Ramos (cell line): ENCODE measurements around the gene FKBP9.
"Not testable (repeated sequence)": the region's sequence is repeated elsewhere in the genome, so short reads cannot be mapped to it uniquely, and the experiment has no call there.

Experiments
- in situ Hi-C: fragments of 300-500 bp; cut with MboI; formaldehyde crosslinking; loops from one replicate; pipeline ENCODE4 v1.14.3; 2022; ENCODE audit warnings: low sequenced_read_pairs; ENCODE audit not compliant: unreplicated experiment

Gene FKBP9

GRCh38 chr7:33003111-33003510 is 45.9 kb downstream of the FKBP9 start:
- in situ Hi-C loops = not testable (repeated sequence)

- in situ Hi-C loops = not testable (repeated sequence)
These were observed 46.9 kb downstream of the FKBP9 start for GRCh38 chr7:33004104-33004616.

DNA sequence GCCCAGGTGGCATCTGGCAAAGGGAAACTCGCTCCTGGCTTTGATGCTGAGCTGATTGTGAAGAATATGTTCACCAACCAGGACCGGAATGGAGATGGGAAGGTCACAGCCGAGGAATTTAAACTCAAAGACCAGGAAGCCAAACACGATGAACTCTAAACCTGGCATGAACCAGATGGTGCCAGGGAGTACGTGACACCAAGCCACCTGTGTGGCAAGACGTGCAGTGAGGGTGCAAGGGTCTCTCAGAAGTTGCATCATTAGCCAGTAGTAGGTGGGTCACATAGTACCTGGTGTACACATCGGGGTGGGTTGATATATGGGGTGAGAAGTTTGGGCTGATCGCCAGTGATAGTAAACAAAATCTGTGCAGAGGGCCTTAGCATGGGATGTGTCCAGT is 48.0 kb downstream of the FKBP9 start:
- in situ Hi-C loops = not testable (repeated sequence)

- in situ Hi-C loops = not testable (repeated sequence)
These were observed 48.5 kb downstream of the FKBP9 start for GRCh38 chr7:33005690-33006089.

DNA sequence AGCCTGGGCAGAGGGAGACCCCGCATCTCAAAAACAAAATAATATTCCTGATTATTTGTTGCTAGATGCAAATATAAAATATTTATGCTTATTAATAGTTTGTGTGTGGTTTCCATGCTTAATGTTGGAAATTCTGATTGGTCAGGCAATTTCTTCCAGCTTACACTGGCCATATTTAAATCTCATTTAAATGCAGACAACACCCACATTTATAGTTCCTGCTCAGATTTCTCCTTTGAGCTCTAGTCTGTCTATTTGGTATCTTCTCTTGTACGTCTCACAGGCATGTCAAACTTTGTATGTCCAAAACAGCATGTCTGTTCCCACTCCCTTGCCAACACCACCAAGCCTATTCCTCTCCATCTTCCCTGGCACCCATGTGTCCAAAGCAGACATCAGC is 52.5 kb downstream of the FKBP9 start:
- in situ Hi-C loops = no loop called here

- in situ Hi-C loops = no loop called here
These were observed 55.1 kb downstream of the FKBP9 start for GRCh38 chr7:33012364-33012763.

- in situ Hi-C loops = no loop called here
These were observed 67.0 kb downstream of the FKBP9 start for GRCh38 chr7:33024189-33024757.

- in situ Hi-C loops = no loop called here
These were observed 78.5 kb downstream of the FKBP9 start for GRCh38 chr7:33035776-33036175.

GRCh38 chr7:33038639-33039038 is 81.4 kb downstream of the FKBP9 start:
- in situ Hi-C loops = no loop called here

- in situ Hi-C loops = no loop called here
These were observed 82.1 kb downstream of the FKBP9 start for GRCh38 chr7:33039257-33039902.

GRCh38 chr7:33039903-33040292 is 82.7 kb downstream of the FKBP9 start:
- in situ Hi-C loops = no loop called here

- in situ Hi-C loops = no loop called here
These were observed 83.7 kb downstream of the FKBP9 start for GRCh38 chr7:33040803-33041516.

DNA sequence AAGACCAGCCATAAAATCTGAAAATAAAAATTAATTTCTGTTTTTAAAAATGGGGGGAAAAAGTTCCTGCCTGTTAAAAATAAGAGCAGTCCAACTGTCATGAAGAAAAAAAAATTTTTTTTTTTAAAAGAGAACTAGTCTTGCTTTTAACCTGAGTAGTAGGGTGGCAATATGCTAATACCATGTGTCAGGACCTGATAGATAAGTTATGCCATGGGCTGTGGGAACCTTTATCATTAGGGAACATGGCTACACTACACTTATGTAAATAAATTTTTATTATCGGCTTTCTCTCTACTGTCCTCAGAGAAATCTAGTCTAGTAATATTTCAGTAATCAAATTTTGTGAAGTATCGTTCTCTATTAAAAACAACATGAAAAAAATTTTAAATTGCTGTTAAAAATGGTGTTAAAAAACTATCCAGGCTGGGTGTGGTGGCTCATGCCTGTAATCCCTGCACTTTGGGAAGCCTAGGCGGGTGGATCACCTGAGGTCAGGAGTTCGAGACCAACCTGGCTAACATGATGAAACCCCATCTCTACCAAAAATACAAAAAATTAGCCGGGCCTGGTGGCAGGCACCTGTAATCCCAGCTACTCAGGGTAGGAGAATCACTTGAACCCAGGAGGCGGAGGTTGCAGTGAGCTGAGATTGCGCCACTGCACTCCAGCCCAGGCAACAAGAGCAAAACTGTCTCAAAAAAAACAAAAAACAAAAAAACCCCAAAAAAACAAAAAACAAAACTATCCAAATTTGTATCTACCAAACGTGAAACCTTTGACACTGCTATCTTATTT is 84.6 kb downstream of the FKBP9 start:
- in situ Hi-C loops = no loop called here

DNA sequence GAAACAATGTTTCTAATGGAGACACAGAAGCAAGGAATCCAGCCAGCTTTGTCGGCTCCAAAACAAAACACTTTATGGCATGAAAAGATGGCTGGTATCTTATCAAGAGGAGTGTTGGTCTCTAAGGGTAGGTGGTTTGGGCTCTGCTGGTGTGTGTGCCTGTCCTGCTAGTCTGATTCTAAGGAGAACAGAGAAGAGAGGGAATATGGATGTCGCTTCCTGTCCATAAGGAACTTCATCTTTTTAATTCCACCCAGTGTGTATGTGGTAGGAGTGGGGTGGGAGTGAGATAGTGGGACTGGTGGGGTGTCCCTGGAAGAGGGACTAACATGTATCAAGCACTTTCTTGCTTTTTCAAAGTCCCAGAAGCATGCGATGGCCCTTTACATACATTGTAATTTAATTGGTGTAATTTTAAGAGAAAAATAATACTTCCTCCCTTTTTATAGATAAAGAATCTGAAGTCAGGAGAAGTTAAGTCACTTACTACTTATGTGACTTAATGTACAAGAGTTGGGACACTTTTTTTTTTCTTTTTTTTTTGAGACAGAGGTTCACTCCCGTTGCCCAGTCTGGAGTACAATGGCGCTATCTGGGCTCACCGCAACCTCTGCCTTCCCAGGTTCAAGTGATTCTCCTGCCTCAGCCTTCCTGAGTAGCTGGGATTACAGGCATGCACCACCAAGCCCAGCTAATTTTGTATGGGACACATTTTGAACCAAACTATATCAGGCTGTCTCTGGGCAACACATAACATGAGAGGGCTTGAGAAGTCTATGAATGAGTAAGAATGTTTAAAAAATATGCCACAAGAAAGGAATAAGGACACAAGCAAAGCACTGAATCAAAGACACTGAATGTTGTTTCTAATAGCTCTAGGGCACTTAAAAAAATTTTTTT is 86.5 kb downstream of the FKBP9 start:
- in situ Hi-C loops = no loop called here

GRCh38 chr7:33044401-33044718 is 87.1 kb downstream of the FKBP9 start:
- in situ Hi-C loops = no loop called here

GRCh38 chr7:33044986-33045385 is 87.7 kb downstream of the FKBP9 start:
- in situ Hi-C loops = no loop called here

- in situ Hi-C loops = no loop called here
These were observed 91.0 kb downstream of the FKBP9 start for GRCh38 chr7:33048257-33048656.

DNA sequence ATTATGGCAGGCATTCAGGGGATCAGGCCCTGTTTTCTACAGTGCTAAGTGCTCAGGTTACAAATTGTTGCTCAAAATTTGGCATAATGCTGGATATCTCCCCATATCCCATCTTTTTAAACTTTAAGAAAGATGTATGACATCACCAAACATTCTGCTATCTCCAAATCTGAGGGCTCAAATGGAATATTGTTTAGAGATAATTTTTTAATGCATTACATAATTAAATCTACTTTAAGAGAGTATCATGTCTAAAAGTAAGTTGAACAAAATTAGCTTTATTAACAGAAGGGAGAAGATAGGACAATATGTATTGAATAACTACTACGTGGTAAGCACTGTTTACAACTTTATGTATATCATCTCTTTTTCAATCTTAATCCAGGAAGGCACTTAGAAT is 91.5 kb downstream of the FKBP9 start:
- in situ Hi-C loops = no loop called here

DNA sequence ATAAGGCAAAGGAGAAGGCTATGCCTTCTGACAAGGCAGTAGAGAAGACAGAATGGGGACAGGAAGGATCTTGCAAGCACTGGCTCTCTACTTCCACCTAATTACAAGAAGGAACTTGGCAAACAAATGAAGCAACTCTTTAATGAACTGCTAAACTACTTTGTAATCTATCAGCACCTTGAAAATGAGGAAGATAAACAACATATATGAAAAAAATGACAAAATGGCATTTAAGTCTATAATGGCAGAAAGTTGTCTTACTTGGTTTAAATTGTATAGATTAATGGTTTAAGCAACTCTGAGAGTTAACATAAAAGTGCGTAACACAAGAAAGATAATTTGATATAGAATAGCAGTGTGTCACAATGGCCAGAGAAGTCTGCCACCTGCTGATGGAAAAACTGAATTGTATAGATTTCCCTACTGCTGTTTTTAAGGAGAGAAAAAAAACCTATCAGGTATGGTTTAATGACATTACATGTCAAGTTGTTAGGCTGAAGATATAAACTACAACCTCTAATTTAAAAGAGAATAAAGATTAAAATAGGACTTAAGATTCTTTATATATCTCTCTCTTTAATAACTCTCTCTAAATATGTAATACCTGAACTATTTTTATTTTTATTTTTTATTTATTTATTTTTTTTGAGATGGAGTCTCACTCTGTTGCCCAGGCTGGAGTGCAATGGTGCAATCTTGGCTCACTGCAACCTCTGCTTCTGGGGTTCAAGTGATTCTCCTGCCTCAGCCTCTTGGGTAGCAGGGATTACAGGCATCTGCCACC is 93.5 kb downstream of the FKBP9 start:
- in situ Hi-C loops = no loop called here
